Measurements from ENCODE around the gene EFNB2. TPM values are rescaled to one million over a fixed set of nuclear protein-coding genes. Genes with fewer than 3 reads are reported as not detected.

The EFNB2 gene
- total and polyA plus RNA-seq, 4 donors, result 7.3 to 35.0 (median 20.3) TPM

GRCh38 chr13:106503730-106504453, 31.6 kb downstream of the EFNB2 start:
- no peaks in the 10 kb centered on the region for H3K36me3 ChIP-seq (ENCODE audit: control insufficient read depth in 1 of 2, insufficient read depth in 2 of 2, low read length in 1 of 2)
- H3K4me1 ChIP-seq (ENCODE audit: control insufficient read depth in 1 of 2, insufficient read depth in 2 of 2, low read length in 2 of 2), result peaks cover 11 to 14% of the 10 kb centered on the region in 2 donors
- H3K9me3 ChIP-seq (ENCODE audit: control insufficient read depth, low read length), result no peaks in the 10 kb centered on the region
- no peaks in the 10 kb centered on the region for H3K27me3 ChIP-seq (ENCODE audit: control insufficient read depth in 1 of 2, insufficient read depth in 2 of 2, low read length in 1 of 2)
- H3K27ac ChIP-seq (ENCODE audit: low read depth in 1 of 2, low read length in 2 of 2), result peak overlapping the region; percentile 3 to 76
- no peak overlapping the region for H3K4me3 ChIP-seq (ENCODE audit: low read length in 2 of 2)
- ATAC-seq (ENCODE audit: low FRiP score), result no peak
- DNase-seq, result no peak
- intact Hi-C loops (cut with DNase I), result no loop called here
- 39 to 50% methylated on average over 9 of the region's 9 CpGs for WGBS, 2 donors

GRCh38 chr13:106503272-106503671, 32.2 kb downstream of the EFNB2 start:
- Histone ChIP-seq H3K27me3 (ENCODE audit: control insufficient read depth in 1 of 2, insufficient read depth in 2 of 2, low read length in 1 of 2) (no peaks in the 10 kb centered on the region), H3K4me1 (ENCODE audit: control insufficient read depth in 1 of 2, insufficient read depth in 2 of 2, low read length in 2 of 2) (peaks cover 11 to 14% of the 10 kb centered on the region in 2 donors), H3K27ac (ENCODE audit: low read depth in 1 of 2, low read length in 2 of 2) (peak overlapping the region; percentile 3 to 76), H3K36me3 (ENCODE audit: control insufficient read depth in 1 of 2, insufficient read depth in 2 of 2, low read length in 1 of 2) (no peaks in the 10 kb centered on the region), H3K9me3 (ENCODE audit: control insufficient read depth, low read length) (no peaks in the 10 kb centered on the region), H3K4me3 (ENCODE audit: low read length in 2 of 2) (no peak overlapping the region)
- DNase-seq (no peak), ATAC-seq (ENCODE audit: low FRiP score) (no peak)
- 18 to 29% methylated on average over 5 of the region's 5 CpGs for WGBS, 2 donors
- intact Hi-C loops (cut with DNase I), result no loop called here

- ATAC-seq (ENCODE audit: low FRiP score) (no peak), DNase-seq (no peak)
- peaks cover 0 to 14% of the 10 kb centered on the region in 2 donors for H3K4me1 ChIP-seq (ENCODE audit: control insufficient read depth in 1 of 2, insufficient read depth in 2 of 2, low read length in 2 of 2)
- H3K9me3 ChIP-seq (ENCODE audit: control insufficient read depth, low read length), result no peaks in the 10 kb centered on the region
- H3K27ac ChIP-seq (ENCODE audit: low read depth in 1 of 2, low read length in 2 of 2), result no peak overlapping the region
- no peaks in the 10 kb centered on the region for H3K36me3 ChIP-seq (ENCODE audit: control insufficient read depth in 1 of 2, insufficient read depth in 2 of 2, low read length in 1 of 2)
- 59 to 64% methylated on average over 6 of the region's 6 CpGs for WGBS, 2 donors
- intact Hi-C loops (cut with DNase I), result no loop called here
- H3K27me3 ChIP-seq (ENCODE audit: control insufficient read depth in 1 of 2, insufficient read depth in 2 of 2, low read length in 1 of 2), result no peaks in the 10 kb centered on the region
- no peak overlapping the region for H3K4me3 ChIP-seq (ENCODE audit: low read length in 2 of 2)
Observed at GRCh38 chr13:106500445-106500844, 35.0 kb downstream of the EFNB2 start.

GRCh38 chr13:106499896-106500295, 35.6 kb downstream of the EFNB2 start:
- ATAC-seq (ENCODE audit: low FRiP score) (no peak), DNase-seq (no peak)
- intact Hi-C loops (cut with DNase I), result no loop called here
- Histone ChIP-seq H3K27ac (ENCODE audit: low read depth in 1 of 2, low read length in 2 of 2) (no peak overlapping the region), H3K9me3 (ENCODE audit: control insufficient read depth, low read length) (no peaks in the 10 kb centered on the region), H3K4me3 (ENCODE audit: low read length in 2 of 2) (no peak overlapping the region), H3K36me3 (ENCODE audit: control insufficient read depth in 1 of 2, insufficient read depth in 2 of 2, low read length in 1 of 2) (no peaks in the 10 kb centered on the region), H3K27me3 (ENCODE audit: control insufficient read depth in 1 of 2, insufficient read depth in 2 of 2, low read length in 1 of 2) (no peaks in the 10 kb centered on the region), H3K4me1 (ENCODE audit: control insufficient read depth in 1 of 2, insufficient read depth in 2 of 2, low read length in 2 of 2) (peaks cover 0 to 11% of the 10 kb centered on the region in 2 donors)
- WGBS, 2 donors, result 39 to 42% methylated on average over 4 of the region's 4 CpGs

- H3K4me1 ChIP-seq (ENCODE audit: control insufficient read depth in 1 of 2, insufficient read depth in 2 of 2, low read length in 2 of 2), result peaks cover 0 to 5% of the 10 kb centered on the region in 2 donors
- no peaks in the 10 kb centered on the region for H3K27me3 ChIP-seq (ENCODE audit: control insufficient read depth in 1 of 2, insufficient read depth in 2 of 2, low read length in 1 of 2)
- H3K36me3 ChIP-seq (ENCODE audit: control insufficient read depth in 1 of 2, insufficient read depth in 2 of 2, low read length in 1 of 2), result no peaks in the 10 kb centered on the region
- H3K4me3 ChIP-seq (ENCODE audit: low read length in 2 of 2), result no peak overlapping the region
- ATAC-seq (ENCODE audit: low FRiP score) (no peak), DNase-seq (no peak)
- intact Hi-C loops (cut with DNase I), result no loop called here
- WGBS, 2 donors, result 37 to 40% methylated on average over 2 of the region's 2 CpGs
- no peaks in the 10 kb centered on the region for H3K9me3 ChIP-seq (ENCODE audit: control insufficient read depth, low read length)
- H3K27ac ChIP-seq (ENCODE audit: low read depth in 1 of 2, low read length in 2 of 2), result peak overlapping the region in 1 of 2 donors; percentile 49
Observed at GRCh38 chr13:106499113-106499512, 36.3 kb downstream of the EFNB2 start.

- H3K27ac ChIP-seq (ENCODE audit: low read depth in 1 of 2, low read length in 2 of 2), result peak overlapping the region; percentile 49 to 54
- no peak for ATAC-seq (ENCODE audit: low FRiP score)
- H3K9me3 ChIP-seq (ENCODE audit: control insufficient read depth, low read length), result no peaks in the 10 kb centered on the region
- no peaks in the 10 kb centered on the region for H3K27me3 ChIP-seq (ENCODE audit: control insufficient read depth in 1 of 2, insufficient read depth in 2 of 2, low read length in 1 of 2)
- no peaks in the 10 kb centered on the region for H3K36me3 ChIP-seq (ENCODE audit: control insufficient read depth in 1 of 2, insufficient read depth in 2 of 2, low read length in 1 of 2)
- peaks cover 0 to 4% of the 10 kb centered on the region in 2 donors for H3K4me1 ChIP-seq (ENCODE audit: control insufficient read depth in 1 of 2, insufficient read depth in 2 of 2, low read length in 2 of 2)
- 0 to 2% methylated on average over 1 of the region's 1 CpG for WGBS, 2 donors
- intact Hi-C loops (cut with DNase I), result no loop called here
- DNase-seq, result no peak
- H3K4me3 ChIP-seq (ENCODE audit: low read length in 2 of 2), result peak overlapping the region; percentile 28 to 36
Observed at GRCh38 chr13:106498571-106498970, 36.9 kb downstream of the EFNB2 start.

GRCh38 chr13:106498158-106498557, 37.3 kb downstream of the EFNB2 start:
- Histone ChIP-seq H3K4me1 (ENCODE audit: control insufficient read depth in 1 of 2, insufficient read depth in 2 of 2, low read length in 2 of 2) (peaks cover 0 to 2% of the 10 kb centered on the region in 2 donors), H3K27me3 (ENCODE audit: control insufficient read depth in 1 of 2, insufficient read depth in 2 of 2, low read length in 1 of 2) (no peaks in the 10 kb centered on the region), H3K9me3 (ENCODE audit: control insufficient read depth, low read length) (no peaks in the 10 kb centered on the region), H3K36me3 (ENCODE audit: control insufficient read depth in 1 of 2, insufficient read depth in 2 of 2, low read length in 1 of 2) (no peaks in the 10 kb centered on the region), H3K27ac (ENCODE audit: low read depth in 1 of 2, low read length in 2 of 2) (peak overlapping the region in 1 of 2 donors; percentile 19), H3K4me3 (ENCODE audit: low read length in 2 of 2) (peak overlapping the region; percentile 28 to 36)
- DNase-seq, result no peak
- intact Hi-C loops (cut with DNase I), result no loop called here
- WGBS, 2 donors, result 24 to 25% methylated on average over 3 of the region's 3 CpGs
- no peak for ATAC-seq (ENCODE audit: low FRiP score)

- DNase-seq (no peak), ATAC-seq (ENCODE audit: low FRiP score) (no peak)
- Histone ChIP-seq H3K9me3 (ENCODE audit: control insufficient read depth, low read length) (no peaks in the 10 kb centered on the region), H3K36me3 (ENCODE audit: control insufficient read depth in 1 of 2, insufficient read depth in 2 of 2, low read length in 1 of 2) (no peaks in the 10 kb centered on the region), H3K27me3 (ENCODE audit: control insufficient read depth in 1 of 2, insufficient read depth in 2 of 2, low read length in 1 of 2) (no peaks in the 10 kb centered on the region), H3K27ac (ENCODE audit: low read depth in 1 of 2, low read length in 2 of 2) (peak overlapping the region in 1 of 2 donors; percentile 36), H3K4me3 (ENCODE audit: low read length in 2 of 2) (no peak overlapping the region), H3K4me1 (ENCODE audit: control insufficient read depth in 1 of 2, insufficient read depth in 2 of 2, low read length in 2 of 2) (no peaks in the 10 kb centered on the region)
- intact Hi-C loops (cut with DNase I), result no loop called here
- WGBS, 2 donors, result 3 to 5% methylated on average over 1 of the region's 1 CpG
Observed at GRCh38 chr13:106497079-106497478, 38.4 kb downstream of the EFNB2 start.

All from aorta (tissue), 5 donors.